Astrocyte (in vitro differentiated cells and primary cell): ENCODE measurements around the gene COL6A6. TPM values are rescaled to one million over a fixed set of nuclear protein-coding genes. Genes with fewer than 3 reads are reported as not detected.
A peak's percentile ranks its signal among the peaks of the same experiment; 100 is the strongest.
"Not testable (repeated sequence)": the region's sequence is repeated elsewhere in the genome, so short reads cannot be mapped to it uniquely, and the experiment has no call there.

ENCODE experiments used
- DNase-seq: peaks from one replicate; pipeline ENCODE4 v3.0.0-alpha.2; 2010; ENCODE audit warnings: low read depth
- FAIRE-seq: peaks from 2 replicates; lab custom pipeline; 2011; peaks lifted over from hg19 to GRCh38; lab: Jason Lieb, UNC
- H2AFZ ChIP-seq: 2 replicates; pipeline ENCODE4 v1.6.0; 2012; ENCODE audit warnings: low read depth, low read length, inconsistent platforms
- H3K27ac ChIP-seq: 2 replicates; pipeline ENCODE4 v1.5.1; 2011; ENCODE audit warnings: low read depth, low read length, inconsistent platforms
- H3K27me3 ChIP-seq: 2 replicates; pipeline ENCODE4 v1.6.0; 2011; ENCODE audit warnings: low read length, inconsistent platforms; ENCODE audit not compliant: insufficient read depth
- H3K36me3 ChIP-seq: 2 replicates; pipeline ENCODE4 v1.5.1; 2011; ENCODE audit warnings: low read length, inconsistent platforms; ENCODE audit not compliant: insufficient read depth
- H3K4me1 ChIP-seq: 2 replicates; pipeline ENCODE4 v1.5.1; 2011; ENCODE audit warnings: low read length, inconsistent platforms; ENCODE audit not compliant: insufficient read depth
- H3K4me2 ChIP-seq: 2 replicates; pipeline ENCODE4 v1.6.0; 2012; ENCODE audit warnings: low read length, inconsistent platforms
- H3K4me3 ChIP-seq: 2 replicates; pipeline ENCODE4 v1.5.1; 2011; ENCODE audit warnings: low read depth, mild to moderate bottlenecking, low read length, inconsistent platforms; ENCODE audit not compliant: insufficient read depth
- H3K79me2 ChIP-seq: 2 replicates; pipeline ENCODE4 v1.6.0; 2012; ENCODE audit warnings: mild to moderate bottlenecking, low read length, inconsistent platforms; ENCODE audit not compliant: insufficient read depth
- H3K9ac ChIP-seq: 2 replicates; pipeline ENCODE4 v1.6.0; 2012; ENCODE audit warnings: mild to moderate bottlenecking, low read length, inconsistent platforms
- H3K9me3 ChIP-seq: 2 replicates; pipeline ENCODE4 v1.5.1; 2012; ENCODE audit warnings: low read depth, mild to moderate bottlenecking, low read length, inconsistent platforms; ENCODE audit not compliant: insufficient read depth
- H4K20me1 ChIP-seq: 2 replicates; pipeline ENCODE4 v1.6.0; 2012; ENCODE audit warnings: low read length, inconsistent platforms; ENCODE audit not compliant: insufficient read depth
- H3K27ac Mint-ChIP-seq: one replicate; pipeline ENCODE4 v1.8.0; 2021; ENCODE audit warnings: mild to moderate bottlenecking, mixed read lengths; ENCODE audit not compliant: unreplicated experiment
- H3K27me3 Mint-ChIP-seq: one replicate; pipeline ENCODE4 v1.8.0; 2021; ENCODE audit warnings: low read depth, mixed read lengths; ENCODE audit not compliant: unreplicated experiment
- H3K36me3 Mint-ChIP-seq: one replicate; pipeline ENCODE4 v1.8.0; 2021; ENCODE audit warnings: low read depth, mixed read lengths; ENCODE audit not compliant: unreplicated experiment
- H3K4me1 Mint-ChIP-seq: one replicate; pipeline ENCODE4 v1.8.0; 2021; ENCODE audit warnings: low read depth, mixed read lengths; ENCODE audit not compliant: unreplicated experiment
- H3K4me3 Mint-ChIP-seq: one replicate; pipeline ENCODE4 v1.8.0; 2021; ENCODE audit warnings: mild to moderate bottlenecking, moderate library complexity, mixed read lengths; ENCODE audit not compliant: unreplicated experiment
- H3K9me3 Mint-ChIP-seq: one replicate; pipeline ENCODE4 v1.8.0; 2021; ENCODE audit warnings: mild to moderate bottlenecking, mixed read lengths; ENCODE audit not compliant: unreplicated experiment
- CTCF ChIP-seq: IDR thresholded peaks from 2 replicates; pipeline ENCODE4 v1.5.1; 2011; ENCODE audit warnings: low read depth, mild to moderate bottlenecking, inconsistent platforms, low read length, moderate library complexity; ENCODE audit not compliant: insufficient read depth
- EZH2 ChIP-seq: IDR thresholded peaks from 2 replicates; pipeline ENCODE4 v1.6.1; 2012; ENCODE audit warnings: mild to moderate bottlenecking, low read length, inconsistent platforms; ENCODE audit not compliant: insufficient read depth
- total RNA-seq: library from RNA; stranded (reverse); gene quantifications from 2 replicates; pipeline ENCODE4 v1.2.1, GENCODE V29; 2021

COL6A6 gene
- total RNA-seq, 1 donor from 2014 or later, result 0.09 TPM

- Histone ChIP-seq H2AFZ (no peak overlapping the region), H3K27me3 (no peaks in the 10 kb centered on the region), H3K36me3 (no peaks in the 10 kb centered on the region), H3K4me3 (no peak overlapping the region), H4K20me1 (no peaks in the 10 kb centered on the region), H3K79me2 (no peaks in the 10 kb centered on the region), H3K4me1 (no peaks in the 10 kb centered on the region), H3K9me3 (no peaks in the 10 kb centered on the region), H3K27ac (no peak overlapping the region), H3K4me2 (no peak overlapping the region), H3K9ac (no peak overlapping the region)
- Mint-ChIP-seq H3K4me1 (no peaks in the 10 kb centered on the region), H3K27me3 (no peaks in the 10 kb centered on the region), H3K36me3 (no peaks in the 10 kb centered on the region), H3K4me3 (no peak overlapping the region), H3K9me3 (no peaks in the 10 kb centered on the region), H3K27ac (no peak overlapping the region)
- TF ChIP-seq CTCF, result peak; percentile 55
- no peak for TF ChIP-seq EZH2
- DNase-seq, result no peak
- FAIRE-seq, result no peak
Observed at GRCh38 chr3:130539005-130539404, 22.0 kb downstream of the COL6A6 start.

DNA sequence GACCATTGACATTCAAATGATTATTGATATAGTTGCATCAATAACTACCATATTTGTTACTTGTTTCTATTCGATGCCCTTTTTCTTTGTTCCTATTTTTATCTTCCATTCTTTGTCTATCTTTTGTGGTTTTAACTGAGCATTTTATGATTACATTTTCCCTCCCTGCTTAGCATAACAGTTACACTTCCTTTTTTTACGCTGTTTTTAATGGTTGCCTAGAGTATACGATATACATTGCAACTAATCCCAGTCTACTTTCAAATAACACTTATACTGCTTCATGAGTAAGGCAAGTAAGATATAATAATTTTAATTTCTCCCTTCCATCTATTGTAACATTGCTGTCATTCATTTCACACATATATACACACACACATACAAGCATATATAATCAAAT is 26.3 kb downstream of the COL6A6 start:
- TF ChIP-seq CTCF, result no peak
- TF ChIP-seq EZH2, result no peak
- no peaks in the 10 kb centered on the region for H3K4me1 Mint-ChIP-seq
- peaks cover 2% of the 10 kb centered on the region for H3K27me3 Mint-ChIP-seq
- H3K4me2 ChIP-seq, result no peak overlapping the region
- H3K9me3 Mint-ChIP-seq, result peaks cover 2% of the 10 kb centered on the region
- FAIRE-seq (no peak), DNase-seq (no peak)
- H3K36me3 ChIP-seq, result no peaks in the 10 kb centered on the region
- H4K20me1 ChIP-seq, result no peaks in the 10 kb centered on the region
- no peak overlapping the region for H3K4me3 ChIP-seq
- no peak overlapping the region for H3K27ac Mint-ChIP-seq
- no peaks in the 10 kb centered on the region for H3K79me2 ChIP-seq
- no peaks in the 10 kb centered on the region for H3K27me3 ChIP-seq
- no peak overlapping the region for H2AFZ ChIP-seq
- no peak overlapping the region for H3K9ac ChIP-seq
- no peak overlapping the region for H3K4me3 Mint-ChIP-seq
- H3K9me3 ChIP-seq, result peaks cover 5% of the 10 kb centered on the region
- no peak overlapping the region for H3K27ac ChIP-seq
- no peaks in the 10 kb centered on the region for H3K4me1 ChIP-seq
- no peaks in the 10 kb centered on the region for H3K36me3 Mint-ChIP-seq

DNA sequence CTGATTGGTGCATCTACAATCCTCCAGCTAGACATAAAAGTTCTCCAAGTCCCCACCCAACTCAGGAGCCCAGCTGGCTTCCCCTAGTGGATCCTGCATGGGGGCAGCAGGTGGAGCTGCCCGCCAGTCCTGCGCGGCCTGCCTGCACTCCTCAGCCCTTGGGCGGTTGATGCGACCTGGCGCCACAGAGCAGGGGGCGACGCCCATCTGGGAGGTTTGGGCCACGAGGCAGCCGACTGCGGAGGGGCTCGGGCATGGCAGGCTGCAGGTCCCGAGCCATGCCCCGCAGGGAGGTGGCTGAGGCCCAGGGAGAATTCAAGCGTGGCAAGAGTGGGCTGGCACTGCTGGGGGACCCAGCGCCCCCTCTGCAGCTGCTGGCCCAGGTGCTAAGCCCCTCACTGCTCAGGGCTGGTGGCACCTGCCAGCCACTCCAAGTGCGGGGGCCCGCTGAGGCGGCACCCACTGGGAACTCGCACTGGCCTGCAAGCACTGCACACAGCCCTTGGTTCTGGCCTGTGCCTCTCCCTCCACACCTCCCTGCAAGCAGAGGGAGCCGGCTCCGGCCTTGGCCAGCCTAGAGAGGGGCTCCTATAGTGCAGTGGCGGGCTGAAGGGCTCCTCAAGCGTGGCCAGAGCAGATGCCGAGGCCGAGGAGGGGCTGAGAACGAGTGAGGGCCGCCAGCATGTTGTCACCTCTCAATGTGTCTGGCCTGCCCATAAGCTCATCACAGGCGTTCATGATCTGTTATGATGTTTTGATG is 30.1 kb downstream of the COL6A6 start:
- H3K4me2 ChIP-seq, result no peak overlapping the region
- Mint-ChIP-seq H3K27me3 (peaks cover 2% of the 10 kb centered on the region), H3K9me3 (peaks cover 2% of the 10 kb centered on the region), H3K36me3 (no peaks in the 10 kb centered on the region), H3K27ac (no peak overlapping the region), H3K4me3 (no peak overlapping the region), H3K4me1 (no peaks in the 10 kb centered on the region)
- H3K9me3 ChIP-seq, result peaks cover 5% of the 10 kb centered on the region
- no peak overlapping the region for H3K9ac ChIP-seq
- no peaks in the 10 kb centered on the region for H3K27me3 ChIP-seq
- no peak overlapping the region for H3K4me3 ChIP-seq
- H3K27ac ChIP-seq, result no peak overlapping the region
- DNase-seq (no peak), FAIRE-seq (no peak)
- H4K20me1 ChIP-seq, result no peaks in the 10 kb centered on the region
- no peak for TF ChIP-seq EZH2
- TF ChIP-seq CTCF, result no peak
- no peak overlapping the region for H2AFZ ChIP-seq
- H3K79me2 ChIP-seq, result no peaks in the 10 kb centered on the region
- H3K36me3 ChIP-seq, result no peaks in the 10 kb centered on the region
- H3K4me1 ChIP-seq, result no peaks in the 10 kb centered on the region

DNA sequence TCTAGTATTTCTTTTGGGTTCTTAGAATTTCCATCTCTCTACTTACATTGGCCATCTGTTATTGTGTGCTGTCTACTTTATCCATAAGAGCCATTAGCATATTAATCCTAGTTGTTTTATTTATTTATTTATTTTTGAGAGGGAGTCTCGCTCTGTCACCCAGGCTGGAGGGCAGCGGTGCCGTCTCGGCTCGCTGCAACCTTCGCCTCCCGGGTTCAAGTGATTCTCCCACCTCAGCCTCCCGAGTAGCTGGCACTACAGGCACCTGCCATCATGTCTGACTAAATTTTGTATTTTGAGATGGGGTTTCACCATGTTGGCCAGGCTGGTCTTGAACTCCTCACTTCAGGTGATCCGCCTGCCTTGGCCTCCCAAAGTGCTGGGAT is 30.7 kb downstream of the COL6A6 start:
- not testable (repeated sequence) for H3K27me3 ChIP-seq, H3K4me2 ChIP-seq, H3K9me3 ChIP-seq, H3K27ac ChIP-seq, H3K9ac ChIP-seq, H2AFZ ChIP-seq, H3K4me1 ChIP-seq, FAIRE-seq, H3K27me3 Mint-ChIP-seq, H3K36me3 ChIP-seq, H3K4me3 Mint-ChIP-seq, H3K4me1 Mint-ChIP-seq, H3K27ac Mint-ChIP-seq, H4K20me1 ChIP-seq, DNase-seq, H3K9me3 Mint-ChIP-seq, H3K79me2 ChIP-seq, H3K4me3 ChIP-seq, H3K36me3 Mint-ChIP-seq
